Ectodermal cell (in vitro differentiated cells): ENCODE data around the gene ABCB8.

Experiments
- H3K27ac ChIP-seq: 2 replicates; pipeline ENCODE4 v1.7.0; 2013; ENCODE audit warnings: mild to moderate bottlenecking, low read depth, low read length; ENCODE audit not compliant: insufficient read depth, poor library complexity, severe bottlenecking
- H3K27me3 ChIP-seq: 2 replicates; pipeline ENCODE4 v1.7.0; 2013; ENCODE audit warnings: mild to moderate bottlenecking, low read length; ENCODE audit not compliant: insufficient read depth, control insufficient read depth, poor library complexity, severe bottlenecking
- H3K36me3 ChIP-seq: one replicate; pipeline ENCODE4 v1.7.0; 2013; ENCODE audit warnings: low read length; ENCODE audit not compliant: control insufficient read depth, insufficient read depth
- H3K4me1 ChIP-seq: one replicate; pipeline ENCODE4 v1.7.0; 2013; ENCODE audit warnings: low read length; ENCODE audit not compliant: control insufficient read depth, insufficient read depth
- H3K4me3 ChIP-seq: 2 replicates; pipeline ENCODE4 v1.7.0; 2013; ENCODE audit warnings: low read depth, low read length, control low read depth; ENCODE audit not compliant: insufficient read depth
- H3K9me3 ChIP-seq: 2 replicates; pipeline ENCODE4 v1.7.0; 2013; ENCODE audit warnings: mild to moderate bottlenecking, low read length, moderate library complexity; ENCODE audit not compliant: control insufficient read depth
- WGBS, 2 experiments: methylation state at CpG; one replicate each; pipeline ENCODE4 v1.1.7; 2013; ENCODE audit warnings: missing lambda C conversion rate in 2 of 2; 5-methylcytosine and 5-hydroxymethylcytosine counted together

Gene ABCB8

DNA sequence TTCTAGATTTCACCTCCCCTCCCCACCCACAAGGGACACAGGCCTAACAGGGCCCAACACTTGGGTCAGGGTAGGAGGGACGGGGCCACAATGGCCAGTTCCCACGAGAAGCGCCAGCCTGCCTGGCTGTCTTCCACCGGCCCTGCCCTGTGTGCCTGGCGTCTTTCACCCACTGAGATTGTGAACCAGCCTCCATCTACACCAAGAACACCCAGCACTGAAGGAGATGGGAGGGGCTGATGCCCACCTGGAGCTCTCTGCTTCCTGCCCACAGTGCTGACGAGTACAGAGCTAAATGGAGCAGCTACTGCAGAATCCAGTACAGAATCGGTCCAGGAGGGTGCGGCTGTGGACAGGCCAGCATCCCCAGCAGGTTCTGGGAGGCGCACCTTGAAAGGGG is 17.7 kb downstream of the ABCB8 start:
- Histone ChIP-seq H3K36me3 (no peaks in the 10 kb centered on the region), H3K4me3 (no peak overlapping the region), H3K27me3 (peaks cover 25% of the 10 kb centered on the region), H3K27ac (no peak overlapping the region), H3K9me3 (no peaks in the 10 kb centered on the region), H3K4me1 (no peaks in the 10 kb centered on the region)
- 90 to 93% methylated on average over 9 of the region's 9 CpGs for WGBS, 2 experiments

DNA sequence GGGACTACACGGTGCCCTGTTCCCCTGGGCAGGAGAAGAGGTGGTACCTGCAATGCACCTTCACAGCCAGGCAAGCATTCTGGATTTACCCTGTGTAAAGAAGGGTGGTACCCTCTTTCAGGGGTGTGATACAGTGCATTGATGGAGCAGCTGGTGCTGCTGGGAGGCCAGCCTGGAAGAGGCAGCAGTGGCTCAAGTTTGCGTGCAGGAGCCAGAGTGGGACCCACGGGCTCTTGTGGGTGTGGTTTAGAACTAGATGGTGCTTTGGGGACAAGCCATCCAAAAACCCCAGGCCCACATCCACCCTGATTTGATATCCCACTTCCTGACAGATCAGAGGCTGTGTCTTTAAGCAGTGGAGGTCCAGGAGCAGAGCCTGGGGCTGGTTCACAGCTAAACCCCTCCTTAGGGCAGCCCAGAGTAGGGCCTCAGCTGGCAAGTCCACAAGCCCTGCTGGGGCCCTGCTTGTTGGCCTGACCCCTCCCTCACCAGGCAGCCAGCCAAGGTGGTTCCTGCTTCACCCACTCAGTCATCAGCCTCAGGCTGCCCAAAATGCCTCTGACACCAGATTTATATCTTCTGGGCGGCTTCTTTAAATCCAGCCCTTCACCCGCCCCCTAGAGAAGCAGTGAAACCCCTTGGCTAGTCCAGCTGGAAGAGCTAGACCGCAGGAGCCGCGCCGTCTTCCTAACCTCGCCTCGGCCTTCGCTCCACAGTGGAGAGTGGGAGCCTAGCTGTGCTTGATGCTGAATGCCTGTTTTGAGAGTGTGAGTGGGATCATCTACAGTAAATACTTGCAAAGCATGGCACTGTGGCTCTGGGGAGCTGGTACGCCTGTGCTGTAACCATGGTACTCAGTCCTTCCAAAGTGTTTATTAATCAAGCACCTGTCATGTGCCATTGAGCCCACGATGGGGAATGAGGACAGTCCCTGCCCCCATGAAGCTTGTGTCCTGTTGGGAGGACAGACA is 18.6 kb downstream of the ABCB8 start:
- H3K4me3 ChIP-seq, result no peak overlapping the region
- H3K4me1 ChIP-seq, result no peaks in the 10 kb centered on the region
- no peak overlapping the region for H3K27ac ChIP-seq
- WGBS, 2 experiments, result 90 to 91% methylated on average over 14 of the region's 14 CpGs
- no peaks in the 10 kb centered on the region for H3K9me3 ChIP-seq
- H3K27me3 ChIP-seq, result peaks cover 33% of the 10 kb centered on the region
- H3K36me3 ChIP-seq, result no peaks in the 10 kb centered on the region

DNA sequence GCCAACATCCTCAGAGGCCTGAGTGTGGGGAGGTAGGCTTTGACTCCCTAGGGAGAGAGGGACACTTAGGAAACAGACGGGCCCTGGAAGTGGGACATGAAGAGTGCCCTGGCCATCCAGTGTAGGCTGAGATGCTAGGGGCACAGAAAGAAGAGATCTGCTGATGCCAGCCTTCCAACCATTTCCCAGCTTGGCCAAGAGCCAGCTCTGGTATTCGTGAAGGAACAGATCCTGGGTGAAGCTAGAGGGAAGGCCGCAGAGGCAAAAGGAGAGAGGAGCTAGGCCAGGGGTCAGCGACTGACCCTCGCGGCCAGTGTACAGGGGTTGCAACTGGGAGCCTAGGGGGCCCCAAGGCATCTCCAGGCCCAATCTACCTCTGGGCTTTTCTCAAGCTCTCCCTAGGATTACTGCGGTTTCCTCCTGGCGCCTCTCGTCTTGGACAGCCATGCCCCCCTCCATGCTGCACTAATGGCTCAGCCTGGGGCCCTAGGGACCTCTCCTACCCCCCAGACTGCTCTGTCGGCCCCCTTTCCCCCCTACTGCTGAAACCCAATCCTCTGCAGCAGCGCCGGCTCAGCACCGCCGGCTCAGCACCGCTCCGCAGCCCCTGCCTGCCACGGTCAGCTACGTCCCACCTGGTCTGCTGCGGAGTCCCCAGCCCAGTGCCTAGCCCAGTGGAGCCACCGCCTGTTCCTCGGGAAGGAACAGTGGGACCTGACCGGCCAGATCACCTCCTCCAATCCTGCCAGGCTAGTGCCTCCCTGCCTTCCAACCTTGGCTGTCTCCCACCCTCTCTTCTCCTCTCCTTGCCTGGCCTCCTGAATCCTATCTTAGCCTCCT is 19.9 kb downstream of the ABCB8 start, which contains the start of gene ASIC3:
ASIC3 (plus strand) TSS at position 556 of the 840 bp plus-strand sequence. CDS start 355 bp downstream, outside the sequence.
- H3K4me1 ChIP-seq, result no peaks in the 10 kb centered on the region
- no peak within 1 kb of the TSS for H3K4me3 ChIP-seq
- peaks cover 41% of the 10 kb centered on the region for H3K27me3 ChIP-seq
- no peaks in the 10 kb centered on the region for H3K36me3 ChIP-seq
- WGBS, 2 experiments, result 87% methylated on average over 22 of the region's 22 CpGs
- H3K27ac ChIP-seq, result no peak within 1 kb of the TSS
- no peaks in the 10 kb centered on the region for H3K9me3 ChIP-seq

DNA sequence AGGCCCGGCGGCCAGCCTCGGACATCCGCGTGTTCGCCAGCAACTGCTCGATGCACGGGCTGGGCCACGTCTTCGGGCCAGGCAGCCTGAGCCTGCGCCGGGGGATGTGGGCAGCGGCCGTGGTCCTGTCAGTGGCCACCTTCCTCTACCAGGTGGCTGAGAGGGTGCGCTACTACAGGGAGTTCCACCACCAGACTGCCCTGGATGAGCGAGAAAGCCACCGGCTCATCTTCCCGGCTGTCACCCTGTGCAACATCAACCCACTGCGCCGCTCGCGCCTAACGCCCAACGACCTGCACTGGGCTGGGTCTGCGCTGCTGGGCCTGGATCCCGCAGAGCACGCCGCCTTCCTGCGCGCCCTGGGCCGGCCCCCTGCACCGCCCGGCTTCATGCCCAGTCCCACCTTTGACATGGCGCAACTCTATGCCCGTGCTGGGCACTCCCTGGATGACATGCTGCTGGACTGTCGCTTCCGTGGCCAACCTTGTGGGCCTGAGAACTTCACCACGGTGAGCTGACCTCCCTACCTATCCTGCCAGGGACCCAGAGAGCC is 20.7 kb downstream of the ABCB8 start:
- Histone ChIP-seq H3K36me3 (no peaks in the 10 kb centered on the region), H3K4me3 (no peak overlapping the region), H3K9me3 (no peaks in the 10 kb centered on the region), H3K4me1 (no peaks in the 10 kb centered on the region), H3K27me3 (peaks cover 41% of the 10 kb centered on the region), H3K27ac (no peak overlapping the region)
- 93 to 94% methylated on average over 38 of the region's 38 CpGs for WGBS, 2 experiments

DNA sequence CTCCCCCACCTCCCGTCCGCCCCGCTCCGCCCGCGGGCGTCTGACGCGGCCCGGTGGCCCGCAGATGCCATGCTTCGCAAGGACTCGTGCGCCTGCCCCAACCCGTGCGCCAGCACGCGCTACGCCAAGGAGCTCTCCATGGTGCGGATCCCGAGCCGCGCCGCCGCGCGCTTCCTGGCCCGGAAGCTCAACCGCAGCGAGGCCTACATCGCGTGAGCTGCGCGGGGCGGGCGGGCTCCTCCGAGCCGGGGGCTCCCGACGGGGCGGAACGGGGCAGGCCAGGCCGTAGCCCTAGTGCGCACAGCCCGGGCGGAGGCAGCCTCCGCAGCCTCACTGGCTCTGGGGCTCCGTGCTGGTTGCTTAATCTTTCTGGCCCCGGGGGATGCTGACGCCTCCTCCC is 22.9 kb downstream of the ABCB8 start:
- Histone ChIP-seq H3K4me1 (no peaks in the 10 kb centered on the region), H3K4me3 (no peak overlapping the region), H3K36me3 (no peaks in the 10 kb centered on the region), H3K27me3 (peaks cover 46% of the 10 kb centered on the region), H3K9me3 (no peaks in the 10 kb centered on the region), H3K27ac (no peak overlapping the region)
- WGBS, 2 experiments, result 2 to 3% methylated on average over 50 of the region's 50 CpGs

DNA sequence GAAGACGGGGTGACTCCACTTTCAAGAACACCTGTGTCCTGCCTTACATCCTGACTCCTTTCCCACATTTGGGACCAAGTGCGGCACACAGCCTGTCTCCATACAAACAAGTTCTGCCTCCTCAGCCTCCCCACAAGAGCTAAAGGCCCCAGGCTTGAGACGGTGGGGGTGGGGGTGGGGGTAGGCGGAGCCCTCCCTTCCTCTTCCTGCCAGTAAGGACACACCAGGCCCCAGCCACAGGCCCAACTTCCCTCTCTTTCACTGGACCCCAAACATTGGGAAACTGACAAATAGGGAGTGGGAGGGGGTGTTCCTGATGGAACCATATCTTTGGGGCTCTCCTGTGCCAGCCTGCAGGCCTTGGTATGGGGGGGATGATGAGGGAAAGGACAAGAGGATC is 24.8 kb downstream of the ABCB8 start:
- 81 to 84% methylated on average over 2 to 4 of the region's 4 CpGs for WGBS, 2 experiments
- Histone ChIP-seq H3K36me3 (no peaks in the 10 kb centered on the region), H3K27ac (no peak overlapping the region), H3K4me1 (peaks cover 4% of the 10 kb centered on the region), H3K4me3 (no peak overlapping the region), H3K9me3 (no peaks in the 10 kb centered on the region), H3K27me3 (peaks cover 59% of the 10 kb centered on the region)

GRCh38 chr7:151053751-151054150 is 25.5 kb downstream of the ABCB8 start:
- Histone ChIP-seq H3K27me3 (peaks cover 54% of the 10 kb centered on the region), H3K9me3 (no peaks in the 10 kb centered on the region), H3K4me3 (no peak overlapping the region), H3K27ac (no peak overlapping the region), H3K4me1 (peaks cover 9% of the 10 kb centered on the region), H3K36me3 (no peaks in the 10 kb centered on the region)
- 91 to 93% methylated on average over 8 of the region's 8 CpGs for WGBS, 2 experiments

DNA sequence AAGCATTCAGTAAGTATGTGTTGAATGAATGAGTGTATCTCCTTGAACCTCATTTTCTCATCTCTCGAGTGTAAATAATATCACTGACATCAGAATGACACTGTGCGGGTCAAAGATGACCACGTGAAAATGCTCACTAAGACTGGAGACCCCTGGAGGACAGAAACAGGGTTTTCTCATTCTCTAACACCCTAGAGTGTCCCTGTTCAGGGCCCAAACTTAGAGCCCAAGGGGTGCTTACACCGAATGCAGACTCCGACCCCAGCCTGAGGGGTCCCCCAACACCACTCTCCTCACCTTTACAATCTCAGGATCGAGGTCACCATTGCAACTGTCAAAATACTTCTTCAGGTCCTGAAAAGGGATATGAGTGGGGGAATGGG is 28.0 kb downstream of the ABCB8 start:
- no peaks in the 10 kb centered on the region for H3K36me3 ChIP-seq
- H3K27ac ChIP-seq, result no peak overlapping the region
- WGBS, 2 experiments, result 84 to 87% methylated on average over 5 to 6 of the region's 6 CpGs
- no peaks in the 10 kb centered on the region for H3K9me3 ChIP-seq
- peaks cover 21% of the 10 kb centered on the region for H3K4me1 ChIP-seq
- peaks cover 42% of the 10 kb centered on the region for H3K27me3 ChIP-seq
- no peak overlapping the region for H3K4me3 ChIP-seq

DNA sequence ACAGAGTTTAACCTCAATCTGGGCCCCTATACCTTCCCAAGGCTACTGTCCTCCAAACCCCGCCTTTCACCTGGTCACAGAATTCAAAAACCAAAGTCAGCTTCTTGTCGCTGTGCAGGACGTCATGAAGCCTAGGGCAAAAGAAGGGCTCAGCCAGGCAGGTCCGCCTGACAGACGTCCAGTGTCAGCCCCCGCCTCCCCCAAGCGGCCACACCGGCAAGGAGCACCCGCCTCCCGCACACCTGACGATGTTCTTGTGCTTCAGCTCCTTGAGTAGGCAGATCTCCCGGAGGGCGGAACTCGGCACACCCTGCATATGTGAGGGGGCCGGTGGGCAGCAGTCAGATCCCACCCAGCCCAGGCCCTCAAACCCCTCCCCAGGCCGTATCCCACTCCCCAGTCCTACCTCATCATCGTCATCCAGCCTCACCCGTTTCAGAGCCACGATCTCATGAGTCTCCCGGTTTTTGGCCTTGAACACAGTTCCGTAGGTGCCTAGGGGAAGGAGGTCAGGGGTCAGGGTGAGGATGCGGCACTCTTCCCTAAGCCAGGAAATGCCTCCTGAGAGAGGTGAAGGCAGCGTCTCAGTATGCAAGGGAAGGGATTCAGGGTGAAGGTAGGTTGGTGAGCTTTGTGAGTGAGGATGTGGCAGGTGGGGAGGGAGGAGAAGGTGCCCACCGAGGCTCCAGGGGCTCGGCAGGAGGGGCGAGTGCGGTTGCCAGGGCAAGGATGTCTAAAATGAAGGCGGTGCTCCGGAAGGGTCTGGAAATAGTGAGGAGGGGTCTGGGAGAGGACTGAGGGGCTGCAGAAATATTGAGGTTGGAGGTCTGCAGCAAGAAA is 28.6 kb downstream of the ABCB8 start:
- no peaks in the 10 kb centered on the region for H3K9me3 ChIP-seq
- H3K4me3 ChIP-seq, result peak overlapping the region; percentile 44
- no peak overlapping the region for H3K27ac ChIP-seq
- WGBS, 2 experiments, result 23 to 29% methylated on average over 29 of the region's 29 CpGs
- H3K36me3 ChIP-seq, result no peaks in the 10 kb centered on the region
- peaks cover 27% of the 10 kb centered on the region for H3K4me1 ChIP-seq
- peaks cover 43% of the 10 kb centered on the region for H3K27me3 ChIP-seq
